Iris pigment epithelial cell (primary cell): ENCODE measurements around the gene THAP7.
A peak's percentile ranks its signal among the peaks of the same experiment; 100 is the strongest.

Experiments used
- DNase-seq: peaks from one replicate; pipeline ENCODE4 v3.0.0-alpha.2; 2011; ENCODE audit warnings: low read depth

Gene THAP7

DNA sequence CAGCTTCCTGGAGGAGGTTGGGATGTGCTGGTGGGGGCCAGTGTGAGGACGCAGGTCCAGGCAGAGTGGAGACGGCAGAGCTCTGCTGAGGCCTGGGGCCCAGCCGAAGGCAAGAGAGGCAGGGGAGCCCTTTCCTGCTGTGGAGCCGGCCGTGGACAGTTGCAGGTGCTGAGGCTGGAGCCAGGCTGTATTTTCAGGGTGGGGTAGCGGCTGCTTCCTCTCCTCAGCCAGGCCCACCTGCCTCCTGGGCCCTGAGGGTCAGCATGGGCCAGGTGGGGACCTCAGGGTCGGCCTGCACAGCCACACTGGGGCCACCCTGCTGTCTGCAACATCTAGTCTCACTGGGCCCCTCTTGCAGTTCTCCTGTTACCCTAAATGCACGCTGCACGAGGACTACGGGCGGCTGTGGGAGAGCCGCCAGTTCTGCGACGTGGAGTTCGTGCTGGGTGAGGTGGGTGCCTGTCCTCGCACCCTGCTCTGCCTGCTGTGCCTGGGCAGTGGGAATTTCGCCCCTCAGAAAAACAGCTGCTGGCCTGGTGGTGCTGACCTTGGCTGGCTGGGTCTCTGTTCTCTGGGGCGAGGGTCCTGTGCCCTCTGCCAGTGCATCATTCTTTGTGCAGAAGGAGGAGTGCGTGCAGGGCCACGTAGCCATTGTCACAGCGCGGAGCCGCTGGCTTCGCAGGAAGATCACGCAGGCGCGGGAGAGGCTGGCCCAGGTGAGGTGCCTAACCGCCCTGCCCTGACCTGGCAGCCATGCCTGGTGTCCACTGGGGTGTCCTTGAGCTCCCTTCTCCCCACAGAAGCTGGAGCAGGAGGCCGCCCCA, 8.4 kb downstream of the THAP7 start:
- DNase-seq = no peak

DNA sequence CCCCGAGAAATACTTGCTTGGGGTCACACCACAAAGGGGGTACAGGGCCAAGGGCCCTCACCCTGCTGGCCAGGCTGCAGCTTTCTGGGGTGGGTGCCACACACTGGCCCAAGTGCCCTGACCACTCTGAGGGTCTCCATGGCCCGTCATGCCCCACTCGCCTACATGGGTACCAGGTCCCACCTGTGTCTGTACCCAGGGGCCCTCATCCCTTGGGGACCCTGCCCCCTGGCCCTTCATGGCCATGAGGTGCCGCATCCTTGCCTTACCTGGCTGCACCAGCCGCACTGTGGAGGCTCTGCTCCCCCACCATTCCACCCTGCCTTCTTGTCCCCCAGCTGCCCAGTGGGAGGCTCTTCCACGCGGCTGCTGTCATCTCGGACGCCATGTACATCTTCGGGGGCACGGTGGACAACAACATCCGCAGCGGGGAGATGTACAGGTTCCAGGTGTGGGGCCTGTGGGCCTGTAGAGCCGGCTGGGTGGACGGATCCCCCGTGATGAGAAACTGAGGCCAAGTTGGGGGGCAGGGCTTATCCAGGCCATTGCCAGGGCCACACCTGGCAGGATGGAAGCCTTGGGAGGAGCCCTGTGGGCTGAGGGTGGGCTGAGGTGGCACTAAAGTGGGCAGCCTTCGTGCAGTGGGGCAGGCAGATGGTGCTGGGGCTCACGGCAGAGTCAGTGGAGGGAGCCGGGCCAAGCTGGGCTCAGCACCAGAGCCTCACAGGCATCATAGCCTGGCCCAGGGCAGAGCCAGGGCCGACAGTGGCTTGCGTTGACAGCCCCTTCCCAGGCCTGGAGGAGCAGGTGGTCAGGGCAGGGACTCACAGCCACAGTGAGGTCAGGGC, 9.2 kb downstream of the THAP7 start:
- no peak for DNase-seq

DNA sequence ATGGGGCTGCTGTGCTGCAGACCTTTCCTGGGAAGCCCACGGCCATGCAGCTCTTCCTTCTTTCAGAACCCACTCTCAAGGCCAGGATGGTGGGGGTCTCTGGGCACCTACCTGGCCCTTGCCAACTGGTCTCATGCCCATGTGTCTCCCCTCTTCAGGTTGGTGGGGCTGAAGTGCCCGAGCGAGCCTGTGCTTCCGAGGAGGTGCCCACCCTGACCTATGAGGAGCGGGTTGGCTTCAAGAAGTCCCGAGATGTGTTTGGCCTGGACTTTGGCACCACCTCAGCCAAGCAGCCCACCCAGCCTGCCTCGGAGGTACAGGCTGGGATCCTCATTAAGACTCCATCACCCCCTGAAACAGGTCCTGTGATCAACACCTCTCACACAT, 9.9 kb downstream of the THAP7 start:
- DNase-seq = no peak

DNA sequence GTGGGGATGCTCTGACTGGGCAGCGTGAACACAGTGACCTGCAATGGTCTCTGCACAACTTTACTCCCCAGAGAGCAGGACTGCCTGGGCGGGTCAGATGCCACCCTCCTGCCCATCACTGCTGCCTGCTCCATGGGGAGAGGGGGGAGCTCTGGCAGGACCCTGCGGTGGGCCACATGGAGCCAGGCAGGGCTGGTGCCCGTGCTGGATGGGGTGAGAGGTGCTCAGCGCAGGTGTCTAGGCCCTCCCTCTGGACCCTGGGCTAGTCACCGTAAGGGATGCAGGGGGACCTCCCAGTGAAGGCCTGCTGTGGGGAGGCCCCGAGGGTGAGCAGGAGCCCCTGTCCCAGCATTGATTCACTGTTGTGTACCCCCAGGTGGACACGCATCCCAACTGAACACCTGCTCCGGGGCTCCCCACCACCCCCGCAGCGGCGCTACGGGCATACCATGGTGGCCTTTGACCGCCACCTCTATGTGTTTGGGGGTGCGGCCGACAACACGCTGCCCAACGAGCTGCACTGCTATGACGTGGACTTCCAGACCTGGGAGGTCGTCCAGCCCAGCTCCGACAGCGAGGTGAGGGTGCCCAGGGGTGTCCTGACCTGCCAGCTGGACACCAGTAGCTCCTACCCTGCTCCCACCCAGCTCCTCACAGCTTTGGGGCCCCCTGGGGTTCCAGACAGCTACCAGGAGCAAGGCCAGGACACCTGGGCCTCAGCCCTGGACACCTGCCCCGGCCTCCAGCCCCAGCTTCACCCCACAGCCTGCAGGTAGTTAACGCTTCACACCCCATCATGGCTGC, 10.5 kb downstream of the THAP7 start:
- no peak for DNase-seq

DNA sequence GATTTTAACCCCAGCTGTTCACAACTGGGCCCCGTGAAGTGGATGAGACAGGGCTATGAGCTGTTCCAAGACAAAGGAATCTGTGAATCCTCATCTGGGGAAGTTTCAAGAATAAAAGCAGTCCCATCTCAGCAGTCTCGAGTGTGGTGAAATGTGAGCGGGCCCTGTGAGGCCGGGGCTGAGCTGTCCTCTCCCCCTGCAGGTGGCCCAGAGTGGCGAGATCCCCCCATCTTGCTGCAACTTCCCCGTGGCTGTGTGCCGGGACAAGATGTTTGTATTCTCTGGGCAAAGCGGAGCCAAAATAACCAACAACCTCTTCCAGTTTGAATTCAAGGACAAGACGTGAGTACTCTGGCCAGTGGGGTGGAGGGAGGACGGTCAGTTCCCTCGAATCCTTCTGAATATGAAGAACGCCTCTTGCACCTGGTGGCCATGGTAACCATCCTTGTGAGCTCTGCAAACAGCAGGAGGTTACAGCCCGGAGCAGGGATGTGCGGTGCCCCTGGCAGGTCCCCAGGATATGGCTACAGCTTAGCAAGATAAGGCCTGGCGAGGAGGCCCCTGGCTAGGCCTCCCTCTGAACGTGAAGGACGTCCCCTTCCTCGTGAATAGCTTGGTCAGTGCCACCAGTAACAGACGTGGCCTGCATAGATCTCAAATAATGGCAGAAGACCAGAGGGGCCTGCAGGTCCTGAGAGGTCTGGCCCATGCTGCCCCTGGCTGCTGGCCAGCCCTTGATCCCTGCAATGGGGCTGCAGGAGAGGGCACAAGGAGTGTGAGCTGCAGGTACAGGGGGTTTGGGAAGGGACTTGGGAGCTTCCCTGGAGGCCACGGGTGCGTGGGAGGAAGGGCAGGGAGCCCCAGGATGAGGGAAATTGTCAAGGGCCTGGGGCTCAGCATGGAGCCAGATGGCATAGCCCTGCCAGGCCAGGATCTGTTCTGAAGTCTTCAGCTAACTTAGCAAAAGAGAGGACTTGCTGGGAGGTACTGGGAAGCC, 11.4 kb downstream of the THAP7 start:
- no peak for DNase-seq

DNA sequence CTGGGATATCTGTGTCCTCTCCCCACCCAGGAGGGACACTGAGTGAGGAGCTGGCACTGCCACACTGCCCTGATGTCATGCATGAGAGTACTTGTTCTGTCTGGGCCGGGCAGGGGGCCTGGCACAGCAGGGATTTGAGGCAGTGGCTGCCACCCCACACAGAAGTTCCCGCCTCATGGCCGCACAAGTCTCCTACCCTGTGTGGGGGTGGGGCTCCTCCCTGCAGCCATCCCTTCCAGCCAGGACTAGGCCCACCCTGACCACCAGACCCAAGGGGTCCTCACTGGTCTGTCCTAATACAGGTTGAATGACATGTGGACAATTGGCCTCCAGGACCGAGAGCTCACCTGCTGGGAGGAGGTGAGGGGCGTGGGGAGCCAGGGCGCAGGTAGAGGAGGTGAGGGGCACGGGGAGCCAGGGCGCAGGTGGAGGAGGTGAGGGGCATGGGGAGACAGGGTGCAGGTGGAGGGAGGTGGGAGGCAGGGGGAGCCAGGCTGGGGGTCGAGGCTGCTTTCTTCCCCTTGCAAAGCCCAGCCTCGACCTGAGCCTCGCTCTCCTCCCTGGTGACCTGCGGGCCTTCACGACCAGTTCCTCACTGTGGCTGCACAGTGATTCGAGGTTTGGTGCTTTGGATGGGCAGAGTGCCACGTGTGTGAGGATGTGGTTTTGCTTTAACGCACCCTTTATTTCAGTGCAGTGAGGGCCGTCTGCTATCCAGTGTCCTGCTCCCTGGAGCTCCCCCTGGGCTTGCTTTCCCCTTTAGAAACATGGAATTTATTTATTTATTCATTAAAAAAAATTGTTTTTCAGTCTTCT, 12.4 kb downstream of the THAP7 start:
- DNase-seq = peak; percentile 44

DNA sequence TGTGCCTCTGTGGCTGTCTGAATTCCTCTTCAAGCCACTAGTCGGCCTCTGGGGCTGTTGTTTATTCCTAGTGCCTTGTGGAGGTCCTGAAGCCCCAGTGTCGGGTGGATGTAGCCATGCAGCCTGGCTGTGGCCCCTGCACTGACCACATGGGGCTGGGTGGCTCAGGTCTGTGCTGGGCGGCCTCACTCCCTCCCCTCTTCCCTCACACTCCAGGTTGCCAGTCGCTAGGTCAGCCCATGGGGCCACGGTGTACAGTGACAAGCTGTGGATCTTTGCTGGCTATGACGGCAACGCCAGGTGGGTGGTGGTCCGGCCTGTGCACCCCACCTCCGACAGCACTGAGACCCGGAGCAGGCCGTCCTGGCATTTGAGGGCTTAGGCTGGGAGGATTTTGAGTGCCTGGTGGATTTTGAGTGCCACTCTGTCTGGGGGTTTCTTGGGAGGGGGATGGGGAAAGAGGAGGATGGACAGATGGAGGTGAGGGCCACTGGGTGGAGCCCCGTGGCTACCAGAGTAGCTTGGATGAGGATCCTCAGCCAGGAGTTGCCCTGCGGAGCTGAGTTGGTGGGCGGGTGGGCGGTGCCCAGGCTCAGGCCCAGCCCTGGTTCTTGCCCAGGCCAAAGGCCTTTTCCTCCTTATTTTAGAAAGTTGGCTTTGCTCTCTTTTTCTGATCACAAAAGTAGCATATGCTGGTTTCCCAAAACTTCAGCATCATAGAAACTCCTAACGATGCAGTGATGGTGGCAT, 13.2 kb downstream of the THAP7 start:
- no peak for DNase-seq

DNA sequence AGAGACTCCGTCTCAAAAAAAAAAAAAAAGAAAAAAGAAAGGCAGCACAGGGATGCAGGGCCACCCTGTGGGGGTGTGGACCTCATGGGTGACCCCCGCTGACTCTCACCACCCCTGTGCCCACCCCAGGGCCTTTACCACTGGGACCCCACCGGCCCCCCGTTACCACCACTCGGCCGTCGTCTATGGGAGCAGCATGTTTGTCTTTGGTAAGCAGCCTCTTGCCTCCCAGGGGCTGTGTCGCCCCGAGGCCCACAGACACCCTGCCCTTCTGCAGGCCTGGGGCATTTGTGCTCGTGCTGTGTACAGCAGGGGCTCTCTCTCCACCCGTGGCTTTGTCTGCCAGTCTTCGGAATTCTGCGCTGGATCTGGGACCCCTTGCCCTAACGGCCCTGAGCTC, 14.5 kb downstream of the THAP7 start:
- DNase-seq = no peak

DNA sequence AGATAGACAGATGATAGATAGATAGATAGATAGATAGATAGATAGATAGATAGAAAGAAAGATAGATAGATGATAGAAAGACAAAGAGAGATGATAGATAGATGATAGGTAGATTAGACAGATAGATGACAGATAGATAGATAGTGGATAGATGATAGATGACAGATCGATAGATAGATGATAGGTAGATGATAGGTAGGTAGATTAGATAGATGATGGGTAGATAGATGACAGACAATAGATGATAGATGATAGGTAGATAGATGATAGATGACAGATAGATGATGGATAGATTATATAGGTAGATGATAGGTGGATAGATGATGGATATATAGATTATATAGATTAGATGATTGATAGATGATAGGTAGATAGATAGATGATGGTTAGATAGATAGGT, 15.6 kb downstream of the THAP7 start:
- no peak for DNase-seq

DNA sequence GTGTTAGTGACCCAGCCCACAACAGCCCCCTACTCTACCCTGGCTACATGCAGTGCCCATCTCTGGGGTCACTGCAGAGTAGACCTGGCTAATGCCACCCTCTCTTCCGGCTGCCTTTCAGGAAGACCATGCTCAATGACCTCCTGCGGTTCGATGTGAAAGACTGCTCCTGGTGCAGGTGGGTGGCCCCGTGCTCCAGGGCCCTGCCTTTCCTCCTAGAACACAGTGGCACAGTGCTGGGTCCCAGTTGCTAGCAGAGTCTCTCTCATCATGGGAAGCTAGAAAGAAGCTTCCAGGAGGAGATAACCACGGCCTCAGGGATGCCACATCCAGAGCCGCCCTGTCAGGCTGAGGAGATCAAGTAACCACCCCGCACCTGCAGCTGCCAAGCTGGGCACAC, 16.2 kb downstream of the THAP7 start:
- no peak for DNase-seq

DNA sequence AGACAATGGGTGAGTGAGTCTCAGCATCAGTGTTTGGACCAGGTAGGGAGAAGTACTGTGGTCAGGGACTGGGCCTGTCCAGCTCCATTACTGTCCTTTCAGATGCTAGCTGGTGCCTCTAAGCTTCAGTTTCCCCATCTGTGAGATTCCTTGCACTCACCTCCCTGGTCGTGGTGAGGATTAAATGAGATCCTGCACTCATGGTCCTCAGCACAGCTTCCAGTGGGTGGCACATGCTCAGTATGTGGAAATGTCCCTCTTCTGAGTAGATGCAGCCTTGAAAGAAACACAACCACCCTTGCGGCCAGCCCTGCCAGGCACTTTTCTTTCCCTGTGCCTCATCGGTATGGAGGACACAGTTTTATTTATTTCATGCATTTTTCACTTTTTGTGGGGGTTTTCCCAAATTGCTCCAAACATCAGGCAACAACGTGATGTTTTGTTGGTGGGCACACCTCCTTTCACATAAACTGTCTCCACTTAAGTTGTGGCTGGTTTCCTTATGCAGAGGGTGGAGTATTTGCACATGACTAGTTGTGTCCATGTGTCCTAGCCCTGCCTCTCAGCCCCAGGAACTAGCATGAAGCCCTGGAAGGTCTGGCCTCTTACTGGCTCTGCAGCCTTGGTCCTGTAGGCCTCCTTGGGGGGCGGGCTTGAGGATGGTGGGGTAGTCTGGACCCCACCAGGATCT, 18.7 kb downstream of the THAP7 start:
- no peak for DNase-seq

DNA sequence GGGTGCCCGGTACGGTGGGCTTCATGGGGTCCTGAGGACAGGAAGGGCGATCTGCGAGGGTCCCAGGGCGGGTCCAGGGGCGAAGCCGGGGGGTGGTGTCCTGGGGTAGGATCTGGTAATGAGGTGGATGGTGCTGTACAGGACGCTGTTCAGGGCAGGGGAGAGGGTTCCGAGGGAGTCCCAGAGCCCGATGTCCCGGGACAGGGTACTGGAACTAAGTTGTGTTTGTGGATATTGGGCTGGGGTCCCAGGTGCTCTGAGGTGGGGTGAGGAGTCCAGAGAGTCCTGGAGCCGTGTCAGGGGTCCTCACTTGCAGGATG, 19.4 kb downstream of the THAP7 start:
- no peak for DNase-seq

DNA sequence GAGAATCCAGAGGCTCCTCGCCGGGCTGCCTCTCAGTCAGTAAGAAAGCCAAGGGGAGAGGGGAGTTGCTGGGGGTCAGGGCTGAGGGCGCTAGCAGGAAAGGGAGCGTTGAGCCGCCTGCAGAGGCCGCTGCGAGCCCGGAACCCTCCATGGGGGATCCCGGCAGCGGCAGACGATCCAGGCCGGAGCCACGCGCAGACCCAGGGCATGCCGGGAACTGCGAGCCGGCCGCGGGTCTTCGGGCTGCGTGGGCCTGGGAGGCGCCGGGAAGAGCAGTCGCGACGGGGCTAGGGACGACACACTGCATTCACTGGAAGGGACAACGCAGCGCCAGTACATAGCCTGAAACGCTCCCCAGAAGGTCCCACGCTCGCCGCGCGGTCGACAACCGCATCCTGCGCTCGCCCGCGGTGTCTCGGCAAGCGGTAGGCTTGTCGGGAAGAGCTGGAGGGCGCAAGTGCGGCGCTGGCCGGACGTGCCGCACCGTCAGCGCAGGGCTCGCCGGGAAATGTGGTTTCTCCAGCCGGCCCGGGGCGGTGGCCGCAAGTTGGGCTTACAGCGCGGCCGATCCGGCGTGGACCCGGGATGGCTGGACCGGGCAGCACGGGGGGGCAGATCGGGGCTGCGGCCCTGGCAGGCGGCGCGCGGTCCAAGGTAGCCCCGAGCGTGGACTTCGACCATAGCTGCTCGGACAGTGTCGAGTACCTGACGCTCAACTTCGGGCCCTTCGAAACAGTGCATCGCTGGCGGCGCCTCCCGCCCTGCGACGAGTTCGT, 19.9 kb downstream of the THAP7 start, which contains the start of gene LZTR1:
Gene LZTR1 (plus strand): TSS at position 511 of the 776 bp plus-strand sequence. CDS start 75 bp downstream, at position 586.
- peak; percentile 93 for DNase-seq

DNA sequence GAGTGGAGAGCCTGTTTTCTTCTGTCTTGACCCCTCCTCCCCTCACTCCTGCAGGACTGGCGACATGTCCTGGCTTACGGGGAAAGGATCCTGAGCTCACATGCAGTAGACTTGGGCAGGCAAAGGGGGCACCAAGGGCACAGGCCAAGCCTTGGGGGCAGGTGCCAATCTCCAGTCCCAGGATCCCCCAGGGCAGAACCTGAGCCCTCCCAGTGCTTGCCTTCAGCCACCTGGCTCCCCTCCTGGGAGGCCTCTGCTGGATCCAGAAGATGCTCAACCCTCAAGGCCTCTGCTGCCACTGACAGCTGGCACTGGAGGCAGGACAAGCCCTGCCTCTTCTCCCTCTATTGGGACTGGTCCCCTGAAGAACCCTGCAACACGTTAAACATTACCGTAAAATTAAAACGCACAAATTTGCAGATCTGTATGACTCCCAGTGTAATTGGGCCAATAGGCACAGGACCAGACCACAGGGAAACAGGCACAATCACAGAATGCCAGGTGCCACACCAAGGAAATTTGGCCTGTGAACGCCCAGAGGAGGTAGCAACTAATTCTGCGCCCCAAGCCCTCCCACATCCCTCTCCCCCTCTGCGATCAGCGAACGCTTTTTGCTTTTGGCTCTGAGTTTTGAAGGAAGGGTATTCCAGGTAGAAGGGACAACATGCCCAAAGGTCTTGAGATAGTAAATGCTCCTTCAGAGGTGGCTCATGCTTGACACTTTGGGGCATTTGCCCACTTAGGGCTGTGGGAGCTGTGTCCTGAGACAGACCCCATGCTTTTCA, 20.8 kb downstream of the THAP7 start:
- DNase-seq = no peak

DNA sequence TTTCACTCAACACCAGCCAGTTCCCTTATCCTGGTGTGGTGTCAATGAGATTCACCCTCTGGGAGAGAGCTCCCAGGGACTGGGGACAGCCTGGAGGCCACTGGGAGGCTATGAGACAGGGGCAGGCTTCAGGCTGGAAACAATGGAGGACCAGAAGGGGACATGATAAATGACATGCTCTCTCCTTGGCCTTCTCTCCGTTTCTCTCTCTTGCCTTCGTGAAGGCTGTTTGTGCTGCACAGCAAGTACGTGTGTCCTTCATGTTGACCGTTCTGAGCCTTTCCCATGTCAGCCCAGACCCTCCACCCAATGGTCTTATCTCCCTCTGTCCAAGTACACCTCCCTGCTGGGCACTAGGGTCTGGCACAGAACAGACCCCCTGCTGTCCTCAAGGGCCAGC, 21.4 kb downstream of the THAP7 start:
- DNase-seq = no peak

DNA sequence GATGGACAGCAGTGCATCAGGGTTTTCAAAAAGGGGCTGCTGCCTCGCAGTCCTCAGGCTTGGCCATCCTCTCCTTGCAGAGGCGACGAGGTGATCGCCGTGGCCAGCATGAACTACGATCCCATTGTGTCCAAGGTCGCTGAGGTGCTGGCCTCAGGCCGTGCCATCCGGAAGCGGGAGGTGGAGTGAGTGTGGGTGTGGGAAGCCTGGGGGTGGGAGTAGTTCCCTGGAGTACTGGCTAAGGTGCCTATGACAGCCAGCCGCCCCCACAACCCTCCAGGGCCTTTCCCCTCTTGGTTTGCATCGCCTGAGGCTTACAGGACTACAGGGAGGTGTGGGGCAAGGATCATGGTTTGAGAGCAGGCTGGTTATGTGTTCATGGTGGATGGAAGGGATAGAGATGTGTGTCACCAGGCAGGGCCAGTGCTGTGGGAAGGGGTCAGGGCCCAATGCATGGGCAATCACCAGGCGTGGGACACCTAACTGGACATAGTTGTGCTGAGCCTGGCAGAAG, 21.9 kb downstream of the THAP7 start:
- no peak for DNase-seq

DNA sequence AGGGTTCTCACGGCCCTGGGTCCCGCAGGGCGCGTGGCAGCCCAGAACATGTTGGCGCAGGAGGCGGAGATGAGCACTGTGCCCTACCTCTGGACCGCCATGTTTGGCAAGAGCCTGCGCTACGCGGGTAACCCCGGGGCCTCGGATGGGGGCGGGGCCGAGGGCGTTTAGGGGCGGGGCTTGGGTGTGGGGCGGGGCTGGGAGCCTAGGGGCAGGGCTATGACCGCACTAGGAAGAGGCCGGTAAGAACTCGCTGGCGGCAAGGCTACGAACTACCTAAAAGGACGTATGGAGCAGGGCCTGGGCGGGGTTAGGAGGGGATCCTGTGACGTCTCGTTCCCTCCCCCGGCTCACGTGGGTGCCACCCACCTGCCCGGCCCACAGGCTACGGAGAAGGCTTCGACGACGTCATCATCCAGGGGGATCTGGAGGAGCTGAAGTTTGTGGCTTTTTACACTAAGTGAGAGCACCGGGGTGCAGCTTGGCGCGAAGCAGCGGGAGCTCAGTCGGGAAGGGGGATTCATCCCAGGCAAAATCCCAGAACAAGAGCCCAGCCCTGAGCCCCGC, 22.6 kb downstream of the THAP7 start:
- DNase-seq = peak; percentile 92
